HG03064 (cell line): ENCODE measurements around the gene KIF4A.
A peak's percentile ranks its signal among the peaks of the same experiment; 100 is the strongest.

Source experiments
- ATAC-seq: cut with Tn5 transposase; IDR thresholded peaks from one replicate; pipeline ENCODE4 v1.9.1; 2021; ENCODE audit warnings: low read depth; ENCODE audit not compliant: unreplicated experiment

Gene KIF4A

GRCh38 chrX:70434914-70435586 lies 145.1 kb downstream of the KIF4A start:
- no peak for ATAC-seq

- no peak for ATAC-seq
Observed at GRCh38 chrX:70436343-70436742, 146.4 kb downstream of the KIF4A start.

- no peak for ATAC-seq
Observed at GRCh38 chrX:70437011-70437410, 147.1 kb downstream of the KIF4A start.

- no peak for ATAC-seq
Observed at GRCh38 chrX:70437921-70438665, 148.2 kb downstream of the KIF4A start.

- no peak for ATAC-seq
Observed at GRCh38 chrX:70439016-70439415, 149.1 kb downstream of the KIF4A start.

GRCh38 chrX:70442224-70442623 lies 152.3 kb downstream of the KIF4A start:
- ATAC-seq = no peak

GRCh38 chrX:70444326-70444945 lies 154.5 kb downstream of the KIF4A start, which contains the start of gene DLG3:
Gene DLG3 (plus strand): TSS chrX:70444835. CDS start chrX:70445202, 367 bp downstream.
- ATAC-seq = no peak

GRCh38 chrX:70444946-70445656 lies 155.2 kb downstream of the KIF4A start:
- no peak for ATAC-seq

- ATAC-seq = no peak
Observed at GRCh38 chrX:70445951-70446350, 156.0 kb downstream of the KIF4A start.

- ATAC-seq = no peak
Observed at GRCh38 chrX:70446380-70447350, 156.8 kb downstream of the KIF4A start.

GRCh38 chrX:70449457-70449966 lies 159.6 kb downstream of the KIF4A start:
- no peak for ATAC-seq

- ATAC-seq = no peak
Observed at GRCh38 chrX:70452143-70452733, 162.3 kb downstream of the KIF4A start.

GRCh38 chrX:70453024-70453618 lies 163.2 kb downstream of the KIF4A start:
- no peak for ATAC-seq

GRCh38 chrX:70454441-70455365 lies 164.8 kb downstream of the KIF4A start:
- ATAC-seq = peak; percentile 38

GRCh38 chrX:70455366-70456202 lies 165.7 kb downstream of the KIF4A start:
- ATAC-seq = no peak

GRCh38 chrX:70456256-70456655 lies 166.4 kb downstream of the KIF4A start:
- no peak for ATAC-seq

GRCh38 chrX:70461026-70461425 lies 171.1 kb downstream of the KIF4A start:
- no peak for ATAC-seq
